GM12891 (cell line): ENCODE data around the gene TMEM263.
"Not testable (repeated sequence)": the region's sequence is repeated elsewhere in the genome, so short reads cannot be mapped to it uniquely, and the experiment has no call there.

Source experiments
- DNase-seq: peaks from one replicate; pipeline ENCODE4 v3.0.0; 2011; ENCODE audit warnings: low spot score; ENCODE audit not compliant: insufficient read length
- FAIRE-seq: peaks from 2 replicates; lab custom pipeline; 2011; peaks lifted over from hg19 to GRCh38; lab: Jason Lieb, UNC
- PAX5 ChIP-seq: IDR thresholded peaks from 2 replicates; pipeline ENCODE4 v1.6.1; 2011; ENCODE audit warnings: low read length, moderate library complexity, mild to moderate bottlenecking; ENCODE audit not compliant: insufficient read depth, severe bottlenecking
- POLR2A ChIP-seq: IDR thresholded peaks from 2 replicates; pipeline ENCODE4 v1.6.1; 2011; ENCODE audit warnings: low read depth, low read length, control low read depth
- POLR2AphosphoS5 ChIP-seq: IDR thresholded peaks from 2 replicates; pipeline ENCODE4 v1.6.1; 2011; ENCODE audit warnings: low read depth, low read length, control low read depth
- POU2F2 ChIP-seq: IDR thresholded peaks from 2 replicates; pipeline ENCODE4 v1.6.1; 2011; ENCODE audit warnings: low read depth, mild to moderate bottlenecking, control low read depth, low read length, moderate library complexity
- SPI1 ChIP-seq: IDR thresholded peaks from 2 replicates; pipeline ENCODE4 v1.6.1; 2011; ENCODE audit warnings: low read depth, low read length, control low read depth
- TAF1 ChIP-seq: IDR thresholded peaks from 2 replicates; pipeline ENCODE4 v1.6.1; 2011; ENCODE audit warnings: low read depth, low read length, control low read depth

Gene TMEM263

GRCh38 chr12:106918746-106919145 lies 37.0 kb upstream of the TMEM263 start:
- FAIRE-seq = peak; percentile 78
- no peak for DNase-seq
- TF ChIP-seq SPI1 (no peak), PAX5 (no peak)

- DNase-seq (no peak), FAIRE-seq (no peak)
- no peak for TF ChIP-seq SPI1
- TF ChIP-seq POLR2A = no peak
- no peak for TF ChIP-seq PAX5
- no peak for TF ChIP-seq POU2F2
- no peak for TF ChIP-seq TAF1
- no peak for TF ChIP-seq POLR2AphosphoS5
Measured at GRCh38 chr12:106919910-106920544, 35.7 kb upstream of the TMEM263 start.

GRCh38 chr12:106921976-106922375 lies 33.7 kb upstream of the TMEM263 start:
- not testable (repeated sequence) for DNase-seq, FAIRE-seq

DNA sequence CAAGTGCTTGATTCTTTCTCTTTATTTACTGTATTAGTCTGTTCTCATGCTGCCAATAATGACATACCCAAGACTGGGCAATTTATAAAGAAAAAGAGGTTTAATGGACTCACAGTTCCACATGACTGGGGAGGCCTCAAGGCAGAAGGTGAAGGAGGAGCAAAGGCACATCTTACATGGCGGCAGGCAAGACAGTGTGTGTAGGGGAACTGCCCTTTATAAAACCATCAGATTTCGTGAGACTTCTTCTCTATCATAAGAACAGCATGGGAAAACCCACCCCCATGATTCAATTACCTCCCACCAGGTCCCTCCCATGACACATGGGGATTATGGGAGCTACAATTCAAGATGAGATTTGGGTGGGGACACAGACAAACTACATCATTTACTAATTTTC lies 32.1 kb upstream of the TMEM263 start:
- FAIRE-seq, DNase-seq: not testable (repeated sequence)

GRCh38 chr12:106924268-106924861 lies 31.3 kb upstream of the TMEM263 start:
- no peak for DNase-seq
- FAIRE-seq = no peak
- TF ChIP-seq TAF1 (no peak), POU2F2 (no peak), SPI1 (no peak), POLR2A (no peak)

DNA sequence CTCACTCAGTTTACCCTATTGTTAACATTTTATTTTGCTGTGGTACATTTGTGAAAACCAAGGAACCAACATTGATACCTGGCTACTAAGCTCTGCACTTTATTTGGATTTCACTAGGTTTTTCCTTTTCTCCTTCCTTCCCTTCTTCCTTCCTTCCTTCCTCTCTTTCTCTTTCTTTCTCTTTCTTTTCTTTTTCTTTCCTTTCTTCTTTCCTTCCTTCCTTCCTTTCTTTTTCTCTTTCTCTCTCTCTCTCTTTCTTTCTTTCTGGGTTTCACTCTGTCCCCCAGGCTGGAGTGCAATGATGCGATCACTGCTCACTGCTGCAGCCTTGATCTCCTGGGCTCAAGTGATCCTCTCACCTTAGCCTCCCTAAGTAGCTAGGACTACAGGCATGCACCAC lies 29.1 kb upstream of the TMEM263 start:
- TF ChIP-seq POLR2AphosphoS5 = no peak
- TF ChIP-seq POLR2A = no peak
- TF ChIP-seq POU2F2 = no peak
- TF ChIP-seq TAF1 = no peak
- TF ChIP-seq PAX5 = no peak
- no peak for TF ChIP-seq SPI1
- FAIRE-seq (no peak), DNase-seq (no peak)

DNA sequence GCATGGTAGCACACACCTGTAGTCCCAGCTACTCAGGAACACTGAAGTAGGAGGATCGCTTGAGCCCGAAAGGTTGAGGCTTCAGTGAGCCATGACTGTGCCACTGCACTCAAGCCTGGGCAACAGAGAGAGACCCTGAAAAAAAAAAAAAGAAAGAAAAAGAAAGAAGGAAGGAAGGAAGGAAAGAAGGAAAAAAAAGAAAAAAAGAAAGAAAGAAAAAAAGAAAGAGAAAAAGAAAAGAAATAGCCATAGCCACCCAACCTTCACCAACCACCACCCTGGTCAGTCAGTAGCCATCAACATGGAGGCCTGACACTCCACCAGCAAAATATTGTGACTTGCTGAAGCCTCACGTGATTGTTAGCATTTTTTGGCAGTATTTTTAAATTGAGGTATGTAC lies 21.4 kb upstream of the TMEM263 start:
- no peak for FAIRE-seq
- DNase-seq = no peak
- no peak for TF ChIP-seq POLR2AphosphoS5

DNA sequence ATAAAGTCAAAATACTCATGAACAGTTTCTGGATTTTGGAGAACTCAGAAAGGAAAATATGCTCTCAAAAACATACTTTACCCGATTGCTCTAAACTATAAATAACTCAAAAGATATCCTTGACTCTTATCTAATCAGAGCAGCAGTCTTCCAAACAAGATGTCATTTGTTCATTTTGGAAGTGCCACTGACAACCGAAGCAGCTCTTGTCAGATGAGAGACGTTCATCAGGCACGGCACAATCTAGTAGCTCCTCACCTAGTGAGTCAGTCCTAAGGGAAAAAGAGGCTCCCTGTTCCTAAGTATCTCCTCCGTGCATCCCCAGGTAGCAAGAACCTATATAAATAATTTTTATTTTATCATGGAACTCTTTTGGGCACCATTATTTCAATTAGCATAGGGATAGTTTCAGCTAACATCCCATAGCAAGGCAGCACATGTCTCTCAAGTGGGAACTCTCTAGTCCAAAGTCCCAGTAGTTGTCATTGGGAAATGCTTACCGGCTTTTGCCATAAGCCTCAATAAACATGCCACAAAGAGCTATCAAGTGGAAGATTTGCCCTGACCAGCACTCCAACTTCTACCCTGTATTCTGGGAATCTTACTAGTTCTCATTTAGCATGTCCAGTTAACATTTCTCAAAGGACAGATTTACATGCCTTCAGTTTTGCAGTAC lies 14.1 kb upstream of the TMEM263 start:
- no peak for TF ChIP-seq SPI1
- TF ChIP-seq POLR2AphosphoS5 = no peak
- FAIRE-seq (no peak), DNase-seq (no peak)

DNA sequence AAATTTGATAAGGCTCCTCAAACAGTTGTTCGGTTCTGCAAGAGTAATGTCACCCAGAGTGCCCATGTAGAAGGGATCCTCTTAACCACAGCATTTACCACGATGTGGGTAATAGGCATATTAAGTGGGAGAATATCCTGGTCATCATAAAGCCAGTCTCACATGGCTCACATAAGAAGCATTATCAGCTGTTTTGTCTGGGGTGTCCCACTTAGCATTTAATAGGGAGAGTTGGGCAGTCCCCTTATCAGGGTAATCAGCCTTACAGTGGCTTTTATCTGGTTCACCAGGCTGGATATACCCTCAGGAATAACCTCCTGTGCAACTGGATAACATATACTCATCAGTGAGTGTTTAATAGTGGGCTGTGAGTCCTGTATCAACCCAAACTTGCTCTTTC lies 12.9 kb upstream of the TMEM263 start:
- TF ChIP-seq PAX5 (no peak), POLR2A (no peak)
- DNase-seq = no peak
- FAIRE-seq = no peak

- DNase-seq (no peak), FAIRE-seq (no peak)
- TF ChIP-seq POLR2A (no peak), POLR2AphosphoS5 (no peak), SPI1 (no peak), POU2F2 (no peak), PAX5 (no peak), TAF1 (no peak)
Measured at GRCh38 chr12:106945261-106945851, 10.4 kb upstream of the TMEM263 start.

- no peak for TF ChIP-seq POLR2AphosphoS5
- no peak for TF ChIP-seq PAX5
- no peak for TF ChIP-seq SPI1
- TF ChIP-seq POU2F2 = no peak
- no peak for TF ChIP-seq POLR2A
- no peak for TF ChIP-seq TAF1
- DNase-seq = no peak
- no peak for FAIRE-seq
Measured at GRCh38 chr12:106947461-106947860, 8.2 kb upstream of the TMEM263 start.
